Panc1 (cell line): ENCODE data around the gene DDIAS. TPM values are rescaled to one million over a fixed set of nuclear protein-coding genes. Genes with fewer than 3 reads are reported as not detected.
A peak's percentile ranks its signal among the peaks of the same experiment; 100 is the strongest.

Experiments used
- ATAC-seq: fragments of 200-7000 bp; cut with Tn5 transposase; 2 replicates; pipeline ENCODE4 v1.9.1; 2020; ENCODE audit warnings: mild to moderate bottlenecking, moderate library complexity
- BruUV-seq: library from RNA; stranded (reverse); fragments of 400-500 nt; replicated peaks from 2 replicates; lab custom pipeline; 2021; lab: Mats Ljungman, UMichigan
- CTCF ChIA-PET: fragments of 300-600 bp; sonication (Branson Sonifier 250); formaldehyde crosslinking; loops from one replicate; lab custom pipeline; 2022; ENCODE audit warnings: antibody characterized with exemption; lab: Charles Lee
- POLR2A ChIA-PET: fragments of 300-600 bp; sonication (Branson Sonifier 250); formaldehyde crosslinking; loops from one replicate; lab custom pipeline; 2022; ENCODE audit warnings: antibody characterized with exemption; lab: Charles Lee
- DNase-seq: peaks from one replicate; pipeline ENCODE4 v3.0.0-alpha.2; 2010; ENCODE audit warnings: low read depth, low spot score
- H3K27ac ChIP-seq: 2 replicates; pipeline ENCODE4 v1.5.1; 2011; ENCODE audit warnings: mild to moderate bottlenecking, low read length, inconsistent platforms
- H3K27me3 ChIP-seq: fragments of 200-500 bp; sonication (Bioruptor generic); 2 replicates; pipeline ENCODE4 v1.6.0; 2014; ENCODE audit warnings: low read length, inconsistent platforms; ENCODE audit not compliant: control insufficient read depth, insufficient read depth
- H3K36me3 ChIP-seq: fragments of 200-500 bp; sonication (Bioruptor generic); 2 replicates; pipeline ENCODE4 v1.5.1; 2014; ENCODE audit warnings: inconsistent platforms, mild to moderate bottlenecking, low read length, moderate library complexity; ENCODE audit not compliant: control insufficient read depth, insufficient read depth
- H3K4me1 ChIP-seq: 2 replicates; pipeline ENCODE4 v1.5.1; 2011; ENCODE audit warnings: inconsistent platforms, mild to moderate bottlenecking, low read length, moderate library complexity; ENCODE audit not compliant: control insufficient read depth, insufficient read depth
- H3K4me3 ChIP-seq, 2 experiments: 2 replicates each; pipeline ENCODE4 v1.5.1; 2011 to 2012; ENCODE audit warnings: low read depth in 2 of 2, low read length in 2 of 2, mild to moderate bottlenecking in 2 of 2, inconsistent platforms in 1 of 2, moderate library complexity in 1 of 2
- H3K9me3 ChIP-seq: fragments of 200-500 bp; sonication (Bioruptor generic); 2 replicates; pipeline ENCODE4 v1.5.1; 2014; ENCODE audit warnings: low read depth, mild to moderate bottlenecking, inconsistent platforms, low read length, moderate library complexity; ENCODE audit not compliant: control insufficient read depth, insufficient read depth
- CTCF ChIP-seq: fragments of 450-650 bp; IDR thresholded peaks from 2 replicates; pipeline ENCODE4 v1.5.1; 2017; ENCODE audit warnings: mild to moderate bottlenecking
- POLR2AphosphoS5 ChIP-seq: IDR thresholded peaks from 2 replicates; pipeline ENCODE4 v1.6.1; 2012; ENCODE audit warnings: mild to moderate bottlenecking, low read depth, low read length, moderate library complexity
- REST ChIP-seq, 2 experiments: IDR thresholded peaks; 2 replicates each; pipeline ENCODE4 v1.6.1; 2011 to 2012; ENCODE audit warnings: low read depth in 2 of 2, control low read depth in 1 of 2, low read length in 1 of 2, mild to moderate bottlenecking in 1 of 2, moderate library complexity in 1 of 2; ENCODE audit not compliant: insufficient read depth in 1 of 2
- SIN3A ChIP-seq: IDR thresholded peaks from 2 replicates; pipeline ENCODE4 v1.6.1; 2012; ENCODE audit warnings: low read depth, mild to moderate bottlenecking, low read length, moderate library complexity, borderline replicate concordance; ENCODE audit not compliant: insufficient read depth
- TCF7L2 ChIP-seq: IDR thresholded peaks from 2 replicates; pipeline ENCODE4 v1.6.1; 2011; ENCODE audit warnings: mild to moderate bottlenecking, low read depth, low read length, inconsistent platforms
- in situ Hi-C: cut with HindIII; loops from 2 replicates; pipeline ENCODE4 v1.10.0; 2016; ENCODE audit warnings: low sequenced_read_pairs, low pct_unique_long_range_greater_than_20kb
- intact Hi-C: fragments of 100-400 bp; cut with micrococcal nuclease; formaldehyde crosslinking; loops from one replicate; pipeline ENCODE4 v1.10.0; 2022; ENCODE audit not compliant: unreplicated experiment
- total RNA-seq: library from RNA; stranded (reverse); gene quantifications from one replicate; pipeline ENCODE4 v1.2.1, GENCODE V29; 2021; ENCODE audit not compliant: unreplicated experiment

DDIAS gene
- total RNA-seq, 1 experiment from 2014 or later: 22.9 TPM

- peaks cover 6% of the 10 kb centered on the region; the same call in 1 of the 2 replicates for H3K4me1 ChIP-seq
- ChIA-PET POLR2A (no interaction called here), CTCF (no interaction called here)
- no TSS peak for BruUV-seq
- H3K9me3 ChIP-seq: no peaks in the 10 kb centered on the region
- no peaks in the 10 kb centered on the region for H3K36me3 ChIP-seq
- in situ Hi-C loops: no loop called here
- H3K27me3 ChIP-seq: no peaks in the 10 kb centered on the region
- TF ChIP-seq CTCF (no peak), SIN3A (no peak), POLR2AphosphoS5 (no peak), TCF7L2 (no peak), REST (IDR thresholded peaks at IDR 0.05; ENCODE audit: insufficient read depth in 1 of 2, low read depth in 2 of 2, low read length in 1 of 2) (no peak)
- intact Hi-C loops: no loop called here
- H3K27ac ChIP-seq: no peak overlapping the region
- ATAC-seq (peak; percentile 87), DNase-seq (peak; percentile 76)
- H3K4me3 ChIP-seq: no peak overlapping the region
Observed at GRCh38 chr11:82980292-82980691, 78.8 kb downstream of the DDIAS start.

- no peak for DNase-seq
- H3K36me3 ChIP-seq: no peaks in the 10 kb centered on the region
- in situ Hi-C loops: no loop called here
- intact Hi-C loops: no loop called here
- BruUV-seq: no TSS peak
- ATAC-seq: no peak
- no peak overlapping the region for H3K4me3 ChIP-seq
- POLR2A ChIA-PET: no interaction called here
- H3K27ac ChIP-seq: no peak overlapping the region
- no peaks in the 10 kb centered on the region for H3K27me3 ChIP-seq
- H3K9me3 ChIP-seq: no peaks in the 10 kb centered on the region
- CTCF ChIA-PET: no interaction called here
- TF ChIP-seq SIN3A (no peak), REST (IDR thresholded peaks at IDR 0.05; ENCODE audit: insufficient read depth in 1 of 2, low read depth in 2 of 2, low read length in 1 of 2) (no peak), TCF7L2 (no peak), CTCF (no peak), POLR2AphosphoS5 (no peak)
- H3K4me1 ChIP-seq: peaks cover 6% of the 10 kb centered on the region; the same call in 1 of the 2 replicates
Observed at GRCh38 chr11:82980947-82981346, 79.4 kb downstream of the DDIAS start.
